Stomach smooth muscle (tissue), 2 donors: ENCODE measurements around the gene CYP39A1.

Experiments used
- H3K27ac ChIP-seq: one replicate; pipeline ENCODE4 v1.7.0; 2013; ENCODE audit warnings: mild to moderate bottlenecking, low read length, inconsistent platforms
- H3K27me3 ChIP-seq, 2 donors: one replicate each; pipeline ENCODE4 v1.7.0; 2013; ENCODE audit warnings: low read length in 2 of 2; ENCODE audit not compliant: insufficient read depth in 2 of 2, control insufficient read depth in 1 of 2
- H3K36me3 ChIP-seq, 2 donors: one replicate each; pipeline ENCODE4 v1.7.0; 2013; ENCODE audit warnings: low read length in 2 of 2; ENCODE audit not compliant: control insufficient read depth in 2 of 2, insufficient read depth in 2 of 2
- H3K4me1 ChIP-seq: one replicate; pipeline ENCODE4 v1.7.0; 2013; ENCODE audit warnings: low read length; ENCODE audit not compliant: control insufficient read depth, insufficient read depth
- H3K4me3 ChIP-seq, 2 donors: one replicate each; pipeline ENCODE4 v1.7.0; 2013; ENCODE audit warnings: low read length in 2 of 2
- H3K9ac ChIP-seq, 2 donors: one replicate each; pipeline ENCODE4 v1.7.0; 2013; ENCODE audit warnings: low read length in 2 of 2, mild to moderate bottlenecking in 1 of 2
- H3K9me3 ChIP-seq, 2 donors: one replicate each; pipeline ENCODE4 v1.7.0; 2013; ENCODE audit warnings: low read length in 2 of 2; ENCODE audit not compliant: control insufficient read depth in 2 of 2
- donor health status: healthy.
- donor health status: Pancreatic carcinoma.

The CYP39A1 gene

DNA sequence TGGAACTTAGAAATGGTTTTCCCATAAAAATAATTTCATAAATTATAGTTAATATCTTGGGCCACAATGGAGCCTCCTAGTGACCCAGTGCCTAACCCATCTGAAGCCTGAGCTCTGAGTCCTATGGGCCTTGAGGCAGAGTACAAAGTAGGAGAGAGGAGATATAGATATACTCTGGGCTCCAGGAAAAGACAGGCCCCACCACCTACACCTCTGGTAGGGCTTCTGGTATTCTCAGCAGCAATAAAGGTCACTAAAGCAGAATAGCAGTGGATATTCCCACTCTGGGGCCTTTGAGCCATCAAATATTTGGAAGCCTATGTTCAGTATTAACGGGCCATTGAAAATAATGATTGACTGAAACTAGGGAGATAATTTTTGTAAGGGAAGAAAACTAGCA is 24.1 kb downstream of the CYP39A1 start:
- Histone ChIP-seq H3K9ac (no peak overlapping the region), H3K27me3 (no peaks in the 10 kb centered on the region), H3K4me1 (no peaks in the 10 kb centered on the region), H3K27ac (no peak overlapping the region), H3K36me3 (no peaks in the 10 kb centered on the region), H3K9me3 (no peaks in the 10 kb centered on the region), H3K4me3 (no peak overlapping the region)

DNA sequence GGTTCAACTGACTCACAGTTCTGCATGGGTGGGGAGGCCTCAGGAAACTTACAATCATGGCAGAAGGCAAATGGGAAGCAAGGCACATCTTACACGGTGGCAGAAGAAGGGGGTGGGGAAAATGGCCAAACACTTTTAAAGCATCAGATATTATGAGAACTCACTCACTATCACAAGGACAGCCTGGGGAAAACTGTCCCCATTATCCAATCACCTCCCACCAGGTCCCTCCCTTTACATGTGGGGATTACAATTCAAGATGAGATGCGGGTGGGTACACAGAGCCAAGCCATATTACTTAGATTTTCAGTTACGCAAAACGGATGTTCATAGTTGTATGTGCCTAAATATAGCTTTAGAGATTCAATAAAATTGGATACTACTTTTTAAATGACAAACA is 25.6 kb downstream of the CYP39A1 start:
- Histone ChIP-seq H3K36me3 (peaks cover 0 to 7% of the 10 kb centered on the region in 2 donors), H3K4me1 (no peaks in the 10 kb centered on the region), H3K27me3 (no peaks in the 10 kb centered on the region), H3K4me3 (no peak overlapping the region), H3K27ac (no peak overlapping the region), H3K9ac (no peak overlapping the region), H3K9me3 (no peaks in the 10 kb centered on the region)

DNA sequence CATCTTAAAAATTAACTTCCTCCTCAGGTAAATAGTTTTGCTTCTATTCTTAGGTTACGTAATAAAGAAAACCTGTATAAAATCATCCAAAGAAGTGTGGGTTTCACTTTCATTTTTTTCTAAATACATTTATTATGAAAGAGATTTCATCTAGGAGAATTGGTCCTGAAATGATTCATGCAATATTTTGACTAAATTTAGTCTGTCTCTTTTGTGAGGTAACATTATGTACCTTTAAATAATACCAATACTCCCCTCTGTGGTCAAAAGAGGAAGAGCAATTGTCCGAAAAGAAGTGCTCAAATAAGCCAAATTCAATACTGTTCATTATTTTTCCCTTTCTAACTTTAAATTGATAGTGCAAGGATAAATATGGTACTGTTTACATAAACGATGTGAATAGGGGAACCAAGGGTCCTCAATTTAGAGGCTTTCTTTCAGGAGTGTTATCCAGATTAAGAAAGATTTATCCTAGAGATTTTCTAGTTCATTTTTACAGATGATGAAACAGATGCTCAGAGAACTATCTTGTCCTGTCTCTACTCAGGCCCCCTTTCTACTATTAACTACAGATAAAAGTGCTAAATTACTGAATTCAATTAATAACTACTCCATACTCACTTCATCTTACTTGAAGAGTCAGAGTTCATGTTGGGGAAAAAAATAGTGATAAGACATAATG is 26.2 kb downstream of the CYP39A1 start:
- Histone ChIP-seq H3K9ac (no peak overlapping the region), H3K4me3 (no peak overlapping the region), H3K27ac (no peak overlapping the region)

DNA sequence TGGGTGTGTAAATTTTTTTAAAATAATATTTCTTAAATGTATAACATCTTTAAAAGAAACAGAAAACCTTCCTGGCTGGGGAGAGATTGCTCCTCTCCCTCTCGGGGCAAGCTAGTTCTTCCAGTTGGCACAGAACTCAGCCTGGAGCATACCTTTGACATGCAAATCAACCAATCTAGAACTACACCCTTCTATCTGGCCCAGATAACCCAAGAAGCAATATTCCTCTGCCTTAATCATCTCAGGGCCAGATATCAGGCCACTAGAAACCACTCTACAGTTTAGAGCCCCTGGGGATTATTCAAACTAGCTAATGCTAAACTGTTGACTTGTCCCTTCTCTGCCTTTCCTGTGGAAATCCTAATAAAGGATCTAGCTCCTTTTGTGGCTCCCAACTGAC is 33.9 kb downstream of the CYP39A1 start:
- Histone ChIP-seq H3K27me3 (no peaks in the 10 kb centered on the region), H3K9me3 (no peaks in the 10 kb centered on the region), H3K4me3 (no peak overlapping the region), H3K9ac (no peak overlapping the region), H3K27ac (no peak overlapping the region), H3K36me3 (peaks cover 0 to 7% of the 10 kb centered on the region in 2 donors), H3K4me1 (no peaks in the 10 kb centered on the region)

More for the DNA sequence above, 26.2 kb downstream of the CYP39A1 start:
- no peaks in the 10 kb centered on the region for H3K9me3 ChIP-seq
- peaks cover 0 to 7% of the 10 kb centered on the region in 2 donors for H3K36me3 ChIP-seq
- no peaks in the 10 kb centered on the region for H3K4me1 ChIP-seq
- no peaks in the 10 kb centered on the region for H3K27me3 ChIP-seq

DNA sequence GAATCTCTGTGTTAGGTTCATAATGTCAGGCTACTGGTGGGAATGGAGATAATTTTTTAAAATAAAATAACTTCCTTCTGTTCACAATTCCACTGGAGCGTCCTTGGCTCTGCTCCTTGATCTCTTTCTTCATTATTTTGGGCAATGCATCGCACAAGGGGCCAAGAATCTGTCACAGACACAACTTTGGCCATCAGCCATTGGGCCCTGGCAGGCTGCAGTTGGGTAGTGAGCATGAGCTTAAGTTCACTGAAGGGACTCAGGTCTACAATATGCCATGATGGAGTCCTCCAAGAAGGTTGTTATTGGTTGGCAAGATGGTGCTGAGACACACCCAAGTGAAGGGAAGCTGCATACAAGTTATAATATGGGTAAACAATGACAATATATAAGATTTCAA is 40.0 kb downstream of the CYP39A1 start:
- no peak overlapping the region for H3K27ac ChIP-seq
- H3K9ac ChIP-seq: no peak overlapping the region
- H3K36me3 ChIP-seq: no peaks in the 10 kb centered on the region
- no peaks in the 10 kb centered on the region for H3K27me3 ChIP-seq
- H3K4me3 ChIP-seq: no peak overlapping the region
- H3K9me3 ChIP-seq: no peaks in the 10 kb centered on the region
- no peaks in the 10 kb centered on the region for H3K4me1 ChIP-seq

DNA sequence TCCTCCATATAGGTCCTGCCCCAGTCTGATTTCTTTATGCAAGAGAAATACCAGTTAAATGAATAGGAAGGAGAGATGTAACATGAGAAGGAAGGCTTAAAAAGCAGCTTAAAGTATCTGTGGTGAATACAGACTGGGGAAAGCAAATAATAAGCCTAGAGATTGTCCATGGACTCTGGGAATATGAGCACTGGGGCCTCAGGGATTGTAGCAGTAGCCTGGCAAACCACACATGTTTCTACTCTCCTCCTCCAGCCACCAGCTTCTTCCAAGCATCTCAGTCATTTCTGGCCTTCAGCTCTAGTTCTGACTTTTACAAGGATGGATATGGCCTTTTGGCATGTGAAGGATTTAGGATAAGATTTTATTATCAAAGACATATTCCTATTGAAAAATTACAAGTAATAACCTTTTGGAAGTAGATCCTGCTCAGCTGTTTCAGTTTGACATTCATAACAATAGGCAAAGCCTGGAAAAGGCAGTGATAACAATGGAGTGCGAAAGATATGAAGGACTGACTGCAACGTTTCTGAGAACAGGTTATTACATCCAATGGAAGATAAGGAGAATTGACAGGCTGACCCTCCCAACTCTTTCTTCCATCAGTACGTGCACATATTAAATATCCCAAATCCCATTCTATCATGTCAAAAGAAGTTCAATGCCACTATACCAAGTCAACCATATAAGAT is 41.6 kb downstream of the CYP39A1 start:
- H3K9me3 ChIP-seq: no peaks in the 10 kb centered on the region

DNA sequence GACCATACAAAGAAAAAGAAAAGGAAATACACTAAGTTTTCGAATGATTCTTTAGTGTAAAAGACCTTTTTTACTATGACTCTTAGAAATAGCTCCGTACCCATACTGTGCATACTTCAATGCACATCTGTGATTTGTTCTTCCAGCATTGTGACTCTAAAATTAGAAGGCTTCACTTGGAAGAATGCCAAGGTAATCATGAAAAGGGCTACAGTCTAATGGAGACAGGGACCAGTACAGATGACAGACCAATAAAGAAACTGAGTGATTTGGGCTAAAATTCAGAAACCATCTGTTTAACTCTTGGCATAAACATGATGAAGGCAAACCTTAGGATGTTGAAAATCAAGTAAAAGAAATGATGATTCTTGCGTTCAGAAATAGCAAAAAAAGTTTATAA is 46.3 kb downstream of the CYP39A1 start:
- H3K27me3 ChIP-seq: no peaks in the 10 kb centered on the region
- H3K9ac ChIP-seq: peak overlapping the region in 1 of 2 donors; percentile 28
- H3K4me1 ChIP-seq: no peaks in the 10 kb centered on the region
- no peak overlapping the region for H3K27ac ChIP-seq
- peak overlapping the region in 1 of 2 donors; percentile 12 for H3K4me3 ChIP-seq
- no peaks in the 10 kb centered on the region for H3K36me3 ChIP-seq
- no peaks in the 10 kb centered on the region for H3K9me3 ChIP-seq

More for the DNA sequence above, 41.6 kb downstream of the CYP39A1 start:
- H3K27ac ChIP-seq: no peak overlapping the region
- H3K27me3 ChIP-seq: no peaks in the 10 kb centered on the region
- no peak overlapping the region for H3K4me3 ChIP-seq
- no peaks in the 10 kb centered on the region for H3K4me1 ChIP-seq
- H3K9ac ChIP-seq: no peak overlapping the region
- H3K36me3 ChIP-seq: no peaks in the 10 kb centered on the region

DNA sequence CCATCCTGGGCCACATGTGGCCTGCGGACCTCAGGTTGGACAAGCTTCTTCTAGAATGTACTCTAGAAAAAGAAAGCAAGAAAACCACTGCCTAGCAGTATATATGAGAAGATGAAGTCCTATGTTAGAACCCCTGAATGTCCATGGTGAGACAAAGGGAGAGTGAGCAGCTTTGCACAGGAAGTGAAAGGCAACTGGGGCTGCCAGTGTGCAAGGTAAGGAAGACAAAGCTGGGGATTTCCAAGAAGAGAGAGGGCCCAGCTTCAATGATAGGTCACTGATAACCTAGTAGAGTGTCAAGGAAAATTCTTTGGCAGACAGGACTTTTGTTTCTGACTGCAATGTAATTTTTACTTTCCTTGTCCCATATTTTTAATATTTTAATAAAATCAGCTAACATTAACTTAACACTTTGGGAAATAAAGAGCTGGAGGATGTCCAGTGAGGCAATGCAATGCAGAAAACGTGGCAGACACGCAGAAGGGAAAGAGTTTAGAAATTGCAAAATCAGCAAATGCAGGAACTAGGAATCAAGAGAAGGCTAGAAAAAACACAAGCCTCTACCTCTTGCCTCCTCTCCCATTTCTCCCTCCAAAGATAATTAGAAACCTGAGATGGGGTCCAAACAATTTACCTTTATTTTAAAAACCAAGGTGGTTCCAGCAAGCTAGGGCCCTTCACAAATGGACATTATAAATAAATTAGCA is 47.4 kb downstream of the CYP39A1 start:
- no peaks in the 10 kb centered on the region for H3K4me1 ChIP-seq
- no peaks in the 10 kb centered on the region for H3K9me3 ChIP-seq
- H3K9ac ChIP-seq: no peak overlapping the region
- no peak overlapping the region for H3K27ac ChIP-seq
- H3K27me3 ChIP-seq: no peaks in the 10 kb centered on the region
- no peak overlapping the region for H3K4me3 ChIP-seq
- H3K36me3 ChIP-seq: no peaks in the 10 kb centered on the region

DNA sequence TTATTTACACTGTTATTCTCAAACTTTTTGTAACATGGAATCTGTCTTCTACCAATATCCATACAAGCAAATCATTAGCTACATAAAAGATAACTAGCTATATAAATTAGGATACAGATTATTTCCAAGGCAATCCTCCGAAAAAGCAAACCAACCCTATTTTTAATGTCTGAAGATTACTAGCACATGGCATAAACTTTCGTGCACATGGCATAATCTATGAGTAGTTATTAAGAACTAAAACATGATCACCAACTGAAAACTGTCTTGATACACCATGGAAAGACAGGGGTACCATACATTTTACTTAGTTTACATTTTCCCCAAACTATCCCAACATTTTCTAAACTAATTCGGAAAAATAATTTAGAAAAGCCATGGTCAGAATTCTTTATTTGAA is 54.4 kb downstream of the CYP39A1 start:
- H3K27me3 ChIP-seq: no peaks in the 10 kb centered on the region
- no peaks in the 10 kb centered on the region for H3K36me3 ChIP-seq
- H3K4me3 ChIP-seq: no peak overlapping the region
- H3K4me1 ChIP-seq: no peaks in the 10 kb centered on the region
- no peaks in the 10 kb centered on the region for H3K9me3 ChIP-seq
- no peak overlapping the region for H3K27ac ChIP-seq
- no peak overlapping the region for H3K9ac ChIP-seq

DNA sequence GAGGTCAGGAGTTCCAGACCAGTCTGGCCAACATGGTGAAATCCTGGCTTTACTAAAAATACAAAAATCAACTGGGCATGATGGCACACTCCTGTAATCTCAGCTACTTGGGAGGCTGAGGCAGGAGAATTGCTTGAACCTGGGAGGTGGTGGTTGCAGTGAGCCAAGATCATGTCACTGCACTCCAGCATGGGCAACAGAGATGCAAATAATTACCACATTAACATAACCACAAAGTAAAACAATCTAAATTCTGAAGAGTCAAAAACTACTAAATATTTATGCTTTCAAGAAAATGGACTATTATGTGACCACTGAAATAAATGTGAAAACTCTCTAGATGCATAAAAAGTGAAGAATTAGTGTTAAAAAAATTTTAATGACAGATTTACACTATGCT is 59.9 kb downstream of the CYP39A1 start:
- Histone ChIP-seq H3K36me3 (no peaks in the 10 kb centered on the region), H3K9ac (no peak overlapping the region), H3K9me3 (no peaks in the 10 kb centered on the region), H3K4me1 (no peaks in the 10 kb centered on the region), H3K27ac (no peak overlapping the region), H3K4me3 (no peak overlapping the region), H3K27me3 (no peaks in the 10 kb centered on the region)

DNA sequence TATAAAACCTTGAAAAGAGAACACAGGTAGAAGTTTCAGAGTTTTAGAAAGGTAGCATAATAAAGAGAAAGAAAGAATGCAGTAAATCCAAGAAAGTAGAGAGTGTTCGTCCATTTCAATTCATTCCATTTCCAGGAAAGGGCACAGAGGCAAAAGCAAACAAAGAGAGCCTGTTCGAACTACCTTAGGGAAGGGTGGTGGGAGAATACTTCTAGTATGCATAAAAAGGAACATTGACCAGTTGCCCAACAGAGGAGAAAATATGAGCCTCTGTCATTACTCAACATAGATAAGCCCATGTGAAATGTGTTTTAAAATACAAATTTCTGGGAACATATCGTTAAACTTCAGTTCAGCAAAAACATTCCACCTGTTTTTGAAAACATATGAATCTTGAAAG is 60.6 kb downstream of the CYP39A1 start:
- H3K27ac ChIP-seq: no peak overlapping the region
- H3K4me1 ChIP-seq: no peaks in the 10 kb centered on the region

More for the DNA sequence above, 60.6 kb downstream of the CYP39A1 start:
- Histone ChIP-seq H3K36me3 (no peaks in the 10 kb centered on the region), H3K9me3 (no peaks in the 10 kb centered on the region), H3K27me3 (no peaks in the 10 kb centered on the region), H3K9ac (no peak overlapping the region), H3K4me3 (no peak overlapping the region)
